Measurements from ENCODE around the gene PHKA2.

PHKA2 gene

DNA sequence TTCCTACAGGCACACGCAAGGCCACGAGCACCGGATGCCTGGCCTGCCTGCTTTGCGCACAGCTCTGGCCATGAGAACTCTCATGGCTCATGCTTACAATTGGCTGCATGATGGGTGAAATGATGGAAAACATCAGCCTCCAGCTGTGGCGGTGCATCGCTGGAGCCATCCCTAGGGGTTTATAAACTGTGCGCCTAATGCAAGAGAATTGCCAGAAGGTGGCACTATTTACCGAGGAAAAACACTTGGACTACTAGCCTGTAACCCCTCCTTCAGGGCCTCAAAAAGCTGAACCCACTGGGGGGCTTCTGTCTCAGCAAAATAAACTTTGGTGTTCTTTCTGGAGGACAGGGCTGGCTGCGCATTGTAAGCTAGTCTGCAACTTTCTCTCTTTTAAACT, 51.9 kb downstream of the PHKA2 start:
- no peak for DNase-seq (ENCODE audit: low read depth)
- H3K4me3 ChIP-seq (ENCODE audit: control insufficient read depth, low read depth, low read length) = no peak overlapping the region
- TF ChIP-seq, protein P1, sequence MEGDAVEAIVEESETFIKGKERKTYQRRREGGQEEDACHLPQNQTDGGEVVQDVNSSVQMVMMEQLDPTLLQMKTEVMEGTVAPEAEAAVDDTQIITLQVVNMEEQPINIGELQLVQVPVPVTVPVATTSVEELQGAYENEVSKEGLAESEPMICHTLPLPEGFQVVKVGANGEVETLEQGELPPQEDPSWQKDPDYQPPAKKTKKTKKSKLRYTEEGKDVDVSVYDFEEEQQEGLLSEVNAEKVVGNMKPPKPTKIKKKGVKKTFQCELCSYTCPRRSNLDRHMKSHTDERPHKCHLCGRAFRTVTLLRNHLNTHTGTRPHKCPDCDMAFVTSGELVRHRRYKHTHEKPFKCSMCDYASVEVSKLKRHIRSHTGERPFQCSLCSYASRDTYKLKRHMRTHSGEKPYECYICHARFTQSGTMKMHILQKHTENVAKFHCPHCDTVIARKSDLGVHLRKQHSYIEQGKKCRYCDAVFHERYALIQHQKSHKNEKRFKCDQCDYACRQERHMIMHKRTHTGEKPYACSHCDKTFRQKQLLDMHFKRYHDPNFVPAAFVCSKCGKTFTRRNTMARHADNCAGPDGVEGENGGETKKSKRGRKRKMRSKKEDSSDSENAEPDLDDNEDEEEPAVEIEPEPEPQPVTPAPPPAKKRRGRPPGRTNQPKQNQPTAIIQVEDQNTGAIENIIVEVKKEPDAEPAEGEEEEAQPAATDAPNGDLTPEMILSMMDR (IDR thresholded peaks at IDR 0.05; ENCODE audit: control insufficient read depth, insufficient read depth, low read depth, low read length, missing control alignments) = peak; percentile 53

DNA sequence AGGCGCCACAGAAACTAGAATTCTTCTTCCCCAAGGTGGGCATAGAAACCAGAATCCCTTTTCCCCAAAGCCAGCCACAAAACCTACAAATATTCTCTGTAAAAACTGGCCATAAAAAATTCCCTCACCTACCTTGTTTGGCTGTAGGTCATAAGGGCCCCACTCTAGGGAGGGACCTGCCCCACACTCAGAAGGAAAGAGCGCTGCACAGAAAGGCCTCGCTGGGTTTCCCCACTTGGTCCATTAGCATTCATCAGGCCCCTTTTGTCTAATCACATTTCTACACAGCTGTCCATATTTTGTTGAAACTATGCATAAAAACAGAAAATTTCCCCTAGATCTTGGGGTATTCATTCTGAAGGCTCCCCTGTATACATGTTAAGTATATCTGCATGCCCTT, 54.1 kb downstream of the PHKA2 start:
- H3K4me3 ChIP-seq (ENCODE audit: control insufficient read depth, low read depth, low read length) = no peak overlapping the region
- TF ChIP-seq, protein P1 (IDR thresholded peaks at IDR 0.05; ENCODE audit: control insufficient read depth, insufficient read depth, low read depth, low read length, missing control alignments) = no peak
- DNase-seq (ENCODE audit: low read depth) = no peak

DNA sequence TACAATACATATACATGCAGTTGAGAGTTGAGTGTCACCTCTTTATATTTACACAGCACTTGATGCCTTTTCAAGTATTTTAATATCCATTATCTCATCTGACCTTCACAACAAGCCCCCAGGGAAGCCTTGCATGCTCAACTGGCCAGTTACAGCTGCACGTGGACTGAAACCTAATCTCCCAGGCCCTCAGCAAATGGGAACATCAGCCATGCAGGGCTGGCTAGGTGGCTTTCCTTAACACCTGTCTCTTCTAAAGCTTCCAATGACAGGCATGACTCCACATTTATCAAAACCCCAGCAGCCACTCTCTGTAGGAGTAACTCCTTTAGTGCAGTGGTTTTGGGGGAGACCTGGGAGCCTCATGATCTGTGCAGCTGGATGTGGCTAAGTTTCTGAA, 56.4 kb downstream of the PHKA2 start:
- TF ChIP-seq, protein P1 (IDR thresholded peaks at IDR 0.05; ENCODE audit: control insufficient read depth, insufficient read depth, low read depth, low read length, missing control alignments) = no peak
- H3K4me3 ChIP-seq (ENCODE audit: control insufficient read depth, low read depth, low read length) = no peak overlapping the region
- DNase-seq (ENCODE audit: low read depth) = no peak

DNA sequence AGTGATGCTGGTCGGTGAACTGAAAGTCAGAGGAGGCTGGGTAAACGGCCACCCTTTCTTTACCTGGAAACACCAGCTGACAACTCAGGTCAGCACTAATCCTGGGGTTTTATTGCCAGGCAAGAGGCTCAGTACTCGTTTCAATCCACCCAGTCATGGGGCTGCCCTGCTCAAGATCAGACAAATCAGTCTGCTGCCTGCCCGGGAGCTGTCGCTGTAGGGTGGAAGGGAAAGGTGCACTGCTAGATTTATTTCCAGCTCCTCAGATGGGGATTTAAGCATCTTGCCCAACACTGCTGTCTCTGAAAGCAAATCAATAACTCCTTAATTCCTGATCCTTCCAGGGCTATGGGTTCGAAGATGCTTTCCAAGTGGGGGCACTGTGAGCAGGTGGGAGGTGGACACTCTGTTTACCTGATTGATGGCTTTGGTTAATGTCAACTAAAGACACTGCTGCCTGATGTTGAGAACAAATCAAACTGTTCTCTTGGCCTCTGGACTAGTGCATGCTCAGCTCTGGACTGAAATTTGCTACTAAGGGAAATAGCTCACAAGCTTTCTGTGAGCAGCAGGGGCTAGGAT, 59.3 kb downstream of the PHKA2 start:
- no peak overlapping the region for H3K4me3 ChIP-seq (ENCODE audit: control insufficient read depth, low read depth, low read length)
- TF ChIP-seq, protein P1 (IDR thresholded peaks at IDR 0.05; ENCODE audit: control insufficient read depth, insufficient read depth, low read depth, low read length, missing control alignments) = no peak
- DNase-seq (ENCODE audit: low read depth) = no peak

DNA sequence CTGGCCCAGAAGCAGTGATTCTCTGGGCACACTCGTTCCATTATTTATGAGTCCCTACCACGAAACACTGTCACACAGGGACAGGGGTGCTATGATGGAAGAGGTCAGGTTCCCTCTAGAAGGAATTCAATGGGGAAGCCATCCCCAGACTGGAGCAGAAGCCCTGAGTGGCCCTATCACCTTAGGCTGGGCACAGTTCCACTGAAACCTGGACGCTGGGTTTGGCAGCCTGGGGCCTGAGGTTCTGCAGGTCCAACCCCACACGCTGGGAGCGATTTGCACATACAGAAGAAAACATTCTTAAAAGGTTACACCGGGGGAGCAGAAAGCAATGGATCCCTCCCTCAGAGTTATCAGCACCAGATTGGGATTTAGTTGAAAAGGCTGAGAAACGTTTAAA, 63.3 kb downstream of the PHKA2 start:
- no peak for DNase-seq (ENCODE audit: low read depth)
- TF ChIP-seq, protein P1 (IDR thresholded peaks at IDR 0.05; ENCODE audit: control insufficient read depth, insufficient read depth, low read depth, low read length, missing control alignments) = no peak
- no peak overlapping the region for H3K4me3 ChIP-seq (ENCODE audit: control insufficient read depth, low read depth, low read length)

DNA sequence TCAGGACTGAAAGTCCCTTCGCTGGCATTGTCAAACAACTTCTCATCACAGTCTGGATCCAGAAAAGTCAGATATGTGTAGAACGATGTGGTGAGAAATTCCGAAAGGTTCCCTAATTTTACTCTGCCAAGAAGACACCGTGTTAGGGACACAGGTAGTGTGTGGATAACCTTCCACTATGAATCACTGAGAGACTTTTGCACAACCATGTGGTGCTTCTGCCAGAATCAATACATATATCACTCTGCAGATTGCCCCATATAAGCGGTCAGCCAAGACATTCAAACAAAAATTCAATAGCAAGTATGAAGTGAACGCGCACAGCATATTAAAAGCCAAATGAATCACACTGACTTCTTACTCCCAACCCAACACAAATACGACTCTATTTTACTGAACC, 63.8 kb downstream of the PHKA2 start:
- H3K4me3 ChIP-seq (ENCODE audit: control insufficient read depth, low read depth, low read length) = no peak overlapping the region
- DNase-seq (ENCODE audit: low read depth) = no peak
- TF ChIP-seq, protein P1 (IDR thresholded peaks at IDR 0.05; ENCODE audit: control insufficient read depth, insufficient read depth, low read depth, low read length, missing control alignments) = no peak

DNA sequence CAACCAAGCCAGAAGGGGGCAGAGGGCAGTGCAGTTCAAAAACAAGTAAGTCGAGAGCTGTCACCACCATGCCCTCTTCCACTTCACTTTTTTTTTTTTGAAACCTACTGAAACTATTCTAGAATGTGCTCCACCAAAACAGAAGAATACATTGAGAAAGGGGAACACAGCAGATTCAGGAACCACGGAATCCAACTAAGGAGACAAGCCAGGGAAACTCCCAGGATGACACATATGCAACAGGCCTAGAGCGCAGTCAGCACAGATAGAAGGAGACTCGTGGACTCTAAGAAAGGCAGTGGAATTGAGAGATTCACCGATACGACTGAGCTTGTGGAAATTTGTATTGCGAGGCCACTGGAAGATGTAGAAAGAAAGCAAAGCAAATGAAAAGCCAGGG, 66.1 kb downstream of the PHKA2 start:
- TF ChIP-seq, protein P1 (IDR thresholded peaks at IDR 0.05; ENCODE audit: control insufficient read depth, insufficient read depth, low read depth, low read length, missing control alignments) = no peak
- DNase-seq (ENCODE audit: low read depth) = no peak
- no peak overlapping the region for H3K4me3 ChIP-seq (ENCODE audit: control insufficient read depth, low read depth, low read length)

All from AG09309 (cell line).